ENCODE results near the gene ANKS3.

Gene ANKS3

GRCh38 chr16:4733747-4734062 lies 366 bp downstream of the ANKS3 start:
- Histone ChIP-seq H3K36me3 (ENCODE audit: control insufficient read depth in 2 of 2, insufficient read depth in 1 of 2, low read length in 2 of 2) (peaks cover 3 to 28% of the 10 kb centered on the region in 2 experiments; a peak in 2 of 3 replicates), H3K4me3 (ENCODE audit: low read depth, low read length) (peak overlapping the region; percentile 94), H3K27ac (ENCODE audit: extremely low read depth, low read depth, low read length) (peak overlapping the region; percentile 91), H3K9me3 (ENCODE audit: control insufficient read depth, insufficient read depth, low read depth, low read length) (no peaks in the 10 kb centered on the region), H3K4me1 (ENCODE audit: control insufficient read depth, insufficient read depth, low read length) (no peaks in the 10 kb centered on the region)
- POLR2A ChIA-PET, result interaction anchor here (1.0 to 3.0 kb wide), 16 partner anchors 12 to 257 kb away, joined by 3 to 43 read pairs (median 4); partner anchors contain the start of genes GLYR1, NUDT16L1, ROGDI and SEC14L5
- CTCF ChIA-PET, result no interaction called here
- TF ChIP-seq ZNF514 (tag by site-specific recombination; IDR thresholded peaks at IDR 0.05) (no peak), CTCF (tag by site-specific recombination; IDR thresholded peaks at IDR 0.05) (0 out of 2 replicates have a peak, but pooled peaks have one; percentile 9), ZNF623 (tag by site-specific recombination; IDR thresholded peaks at IDR 0.05) (no peak), ZSCAN4 (tag by site-specific recombination; IDR thresholded peaks at IDR 0.05) (no peak), EGR2 (tag by site-specific recombination; IDR thresholded peaks at IDR 0.05; ENCODE audit: low read depth) (0 out of 2 replicates have a peak, but pooled peaks have one; percentile 15), ELK4 (IDR thresholded peaks at IDR 0.05; ENCODE audit: borderline replicate concordance, low read depth, low read length) (no peak), ZSCAN30 (tag by site-specific recombination; IDR thresholded peaks at IDR 0.05) (no peak), ZNF114 (tag by site-specific recombination; IDR thresholded peaks at IDR 0.05) (no peak), ZBTB1 (tag by site-specific recombination; IDR thresholded peaks at IDR 0.05) (no peak), ZNF701 (tag by site-specific recombination; IDR thresholded peaks at IDR 0.05) (no peak), ZNF292 (tag by site-specific recombination; IDR thresholded peaks at IDR 0.05; ENCODE audit: borderline replicate concordance, low read depth) (no peak), GLI4 (tag by site-specific recombination; IDR thresholded peaks at IDR 0.05) (no peak), ZNF560 (tag by site-specific recombination; IDR thresholded peaks at IDR 0.05; ENCODE audit: borderline replicate concordance) (no peak), ZNF629 (tag by site-specific recombination; IDR thresholded peaks at IDR 0.05) (0 out of 2 replicates have a peak, but pooled peaks have one; percentile 6), ZNF416 (tag by site-specific recombination; IDR thresholded peaks at IDR 0.05) (no peak)
- TF ChIP-seq, protein P1, sequence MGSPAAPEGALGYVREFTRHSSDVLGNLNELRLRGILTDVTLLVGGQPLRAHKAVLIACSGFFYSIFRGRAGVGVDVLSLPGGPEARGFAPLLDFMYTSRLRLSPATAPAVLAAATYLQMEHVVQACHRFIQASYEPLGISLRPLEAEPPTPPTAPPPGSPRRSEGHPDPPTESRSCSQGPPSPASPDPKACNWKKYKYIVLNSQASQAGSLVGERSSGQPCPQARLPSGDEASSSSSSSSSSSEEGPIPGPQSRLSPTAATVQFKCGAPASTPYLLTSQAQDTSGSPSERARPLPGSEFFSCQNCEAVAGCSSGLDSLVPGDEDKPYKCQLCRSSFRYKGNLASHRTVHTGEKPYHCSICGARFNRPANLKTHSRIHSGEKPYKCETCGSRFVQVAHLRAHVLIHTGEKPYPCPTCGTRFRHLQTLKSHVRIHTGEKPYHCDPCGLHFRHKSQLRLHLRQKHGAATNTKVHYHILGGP (tag by site-specific recombination; IDR thresholded peaks at IDR 0.05), result no peak
- TF ChIP-seq, protein P2, sequence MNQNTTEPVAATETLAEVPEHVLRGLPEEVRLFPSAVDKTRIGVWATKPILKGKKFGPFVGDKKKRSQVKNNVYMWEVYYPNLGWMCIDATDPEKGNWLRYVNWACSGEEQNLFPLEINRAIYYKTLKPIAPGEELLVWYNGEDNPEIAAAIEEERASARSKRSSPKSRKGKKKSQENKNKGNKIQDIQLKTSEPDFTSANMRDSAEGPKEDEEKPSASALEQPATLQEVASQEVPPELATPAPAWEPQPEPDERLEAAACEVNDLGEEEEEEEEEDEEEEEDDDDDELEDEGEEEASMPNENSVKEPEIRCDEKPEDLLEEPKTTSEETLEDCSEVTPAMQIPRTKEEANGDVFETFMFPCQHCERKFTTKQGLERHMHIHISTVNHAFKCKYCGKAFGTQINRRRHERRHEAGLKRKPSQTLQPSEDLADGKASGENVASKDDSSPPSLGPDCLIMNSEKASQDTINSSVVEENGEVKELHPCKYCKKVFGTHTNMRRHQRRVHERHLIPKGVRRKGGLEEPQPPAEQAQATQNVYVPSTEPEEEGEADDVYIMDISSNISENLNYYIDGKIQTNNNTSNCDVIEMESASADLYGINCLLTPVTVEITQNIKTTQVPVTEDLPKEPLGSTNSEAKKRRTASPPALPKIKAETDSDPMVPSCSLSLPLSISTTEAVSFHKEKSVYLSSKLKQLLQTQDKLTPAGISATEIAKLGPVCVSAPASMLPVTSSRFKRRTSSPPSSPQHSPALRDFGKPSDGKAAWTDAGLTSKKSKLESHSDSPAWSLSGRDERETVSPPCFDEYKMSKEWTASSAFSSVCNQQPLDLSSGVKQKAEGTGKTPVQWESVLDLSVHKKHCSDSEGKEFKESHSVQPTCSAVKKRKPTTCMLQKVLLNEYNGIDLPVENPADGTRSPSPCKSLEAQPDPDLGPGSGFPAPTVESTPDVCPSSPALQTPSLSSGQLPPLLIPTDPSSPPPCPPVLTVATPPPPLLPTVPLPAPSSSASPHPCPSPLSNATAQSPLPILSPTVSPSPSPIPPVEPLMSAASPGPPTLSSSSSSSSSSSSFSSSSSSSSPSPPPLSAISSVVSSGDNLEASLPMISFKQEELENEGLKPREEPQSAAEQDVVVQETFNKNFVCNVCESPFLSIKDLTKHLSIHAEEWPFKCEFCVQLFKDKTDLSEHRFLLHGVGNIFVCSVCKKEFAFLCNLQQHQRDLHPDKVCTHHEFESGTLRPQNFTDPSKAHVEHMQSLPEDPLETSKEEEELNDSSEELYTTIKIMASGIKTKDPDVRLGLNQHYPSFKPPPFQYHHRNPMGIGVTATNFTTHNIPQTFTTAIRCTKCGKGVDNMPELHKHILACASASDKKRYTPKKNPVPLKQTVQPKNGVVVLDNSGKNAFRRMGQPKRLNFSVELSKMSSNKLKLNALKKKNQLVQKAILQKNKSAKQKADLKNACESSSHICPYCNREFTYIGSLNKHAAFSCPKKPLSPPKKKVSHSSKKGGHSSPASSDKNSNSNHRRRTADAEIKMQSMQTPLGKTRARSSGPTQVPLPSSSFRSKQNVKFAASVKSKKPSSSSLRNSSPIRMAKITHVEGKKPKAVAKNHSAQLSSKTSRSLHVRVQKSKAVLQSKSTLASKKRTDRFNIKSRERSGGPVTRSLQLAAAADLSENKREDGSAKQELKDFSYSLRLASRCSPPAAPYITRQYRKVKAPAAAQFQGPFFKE (tag by site-specific recombination; IDR thresholded peaks at IDR 0.05; ENCODE audit: borderline replicate concordance), result no peak
- TF ChIP-seq, protein P3, sequence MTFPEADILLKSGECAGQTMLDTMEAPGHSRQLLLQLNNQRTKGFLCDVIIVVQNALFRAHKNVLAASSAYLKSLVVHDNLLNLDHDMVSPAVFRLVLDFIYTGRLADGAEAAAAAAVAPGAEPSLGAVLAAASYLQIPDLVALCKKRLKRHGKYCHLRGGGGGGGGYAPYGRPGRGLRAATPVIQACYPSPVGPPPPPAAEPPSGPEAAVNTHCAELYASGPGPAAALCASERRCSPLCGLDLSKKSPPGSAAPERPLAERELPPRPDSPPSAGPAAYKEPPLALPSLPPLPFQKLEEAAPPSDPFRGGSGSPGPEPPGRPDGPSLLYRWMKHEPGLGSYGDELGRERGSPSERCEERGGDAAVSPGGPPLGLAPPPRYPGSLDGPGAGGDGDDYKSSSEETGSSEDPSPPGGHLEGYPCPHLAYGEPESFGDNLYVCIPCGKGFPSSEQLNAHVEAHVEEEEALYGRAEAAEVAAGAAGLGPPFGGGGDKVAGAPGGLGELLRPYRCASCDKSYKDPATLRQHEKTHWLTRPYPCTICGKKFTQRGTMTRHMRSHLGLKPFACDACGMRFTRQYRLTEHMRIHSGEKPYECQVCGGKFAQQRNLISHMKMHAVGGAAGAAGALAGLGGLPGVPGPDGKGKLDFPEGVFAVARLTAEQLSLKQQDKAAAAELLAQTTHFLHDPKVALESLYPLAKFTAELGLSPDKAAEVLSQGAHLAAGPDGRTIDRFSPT (tag by site-specific recombination; IDR thresholded peaks at IDR 0.05), result peak; percentile 24; the same call in 1 of the 2 replicates
- TF ChIP-seq, protein P4, sequence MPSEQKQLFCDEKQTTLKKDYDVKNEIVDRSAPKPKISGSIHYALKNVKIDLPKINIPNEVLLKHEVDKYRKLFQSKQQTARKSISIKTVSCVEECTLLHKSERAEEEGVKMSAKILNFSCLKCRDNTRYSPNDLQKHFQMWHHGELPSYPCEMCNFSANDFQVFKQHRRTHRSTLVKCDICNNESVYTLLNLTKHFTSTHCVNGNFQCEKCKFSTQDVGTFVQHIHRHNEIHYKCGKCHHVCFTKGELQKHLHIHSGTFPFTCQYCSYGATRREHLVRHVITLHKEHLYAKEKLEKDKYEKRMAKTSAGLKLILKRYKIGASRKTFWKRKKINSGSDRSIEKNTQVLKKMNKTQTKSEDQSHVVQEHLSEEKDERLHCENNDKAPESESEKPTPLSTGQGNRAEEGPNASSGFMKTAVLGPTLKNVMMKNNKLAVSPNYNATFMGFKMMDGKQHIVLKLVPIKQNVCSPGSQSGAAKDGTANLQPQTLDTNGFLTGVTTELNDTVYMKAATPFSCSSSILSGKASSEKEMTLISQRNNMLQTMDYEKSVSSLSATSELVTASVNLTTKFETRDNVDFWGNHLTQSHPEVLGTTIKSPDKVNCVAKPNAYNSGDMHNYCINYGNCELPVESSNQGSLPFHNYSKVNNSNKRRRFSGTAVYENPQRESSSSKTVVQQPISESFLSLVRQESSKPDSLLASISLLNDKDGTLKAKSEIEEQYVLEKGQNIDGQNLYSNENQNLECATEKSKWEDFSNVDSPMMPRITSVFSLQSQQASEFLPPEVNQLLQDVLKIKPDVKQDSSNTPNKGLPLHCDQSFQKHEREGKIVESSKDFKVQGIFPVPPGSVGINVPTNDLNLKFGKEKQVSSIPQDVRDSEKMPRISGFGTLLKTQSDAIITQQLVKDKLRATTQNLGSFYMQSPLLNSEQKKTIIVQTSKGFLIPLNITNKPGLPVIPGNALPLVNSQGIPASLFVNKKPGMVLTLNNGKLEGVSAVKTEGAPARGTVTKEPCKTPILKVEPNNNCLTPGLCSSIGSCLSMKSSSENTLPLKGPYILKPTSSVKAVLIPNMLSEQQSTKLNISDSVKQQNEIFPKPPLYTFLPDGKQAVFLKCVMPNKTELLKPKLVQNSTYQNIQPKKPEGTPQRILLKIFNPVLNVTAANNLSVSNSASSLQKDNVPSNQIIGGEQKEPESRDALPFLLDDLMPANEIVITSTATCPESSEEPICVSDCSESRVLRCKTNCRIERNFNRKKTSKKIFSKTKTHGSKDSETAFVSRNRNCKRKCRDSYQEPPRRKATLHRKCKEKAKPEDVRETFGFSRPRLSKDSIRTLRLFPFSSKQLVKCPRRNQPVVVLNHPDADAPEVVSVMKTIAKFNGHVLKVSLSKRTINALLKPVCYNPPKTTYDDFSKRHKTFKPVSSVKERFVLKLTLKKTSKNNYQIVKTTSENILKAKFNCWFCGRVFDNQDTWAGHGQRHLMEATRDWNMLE (tag by site-specific recombination; conservative IDR thresholded peaks at IDR 0.05; ENCODE audit: low read depth), result no peak
